ENCODE data around the gene CCZ1B.
"Not testable (repeated sequence)": the region's sequence is repeated elsewhere in the genome, so short reads cannot be mapped to it uniquely, and the experiment has no call there.

CCZ1B gene

DNA sequence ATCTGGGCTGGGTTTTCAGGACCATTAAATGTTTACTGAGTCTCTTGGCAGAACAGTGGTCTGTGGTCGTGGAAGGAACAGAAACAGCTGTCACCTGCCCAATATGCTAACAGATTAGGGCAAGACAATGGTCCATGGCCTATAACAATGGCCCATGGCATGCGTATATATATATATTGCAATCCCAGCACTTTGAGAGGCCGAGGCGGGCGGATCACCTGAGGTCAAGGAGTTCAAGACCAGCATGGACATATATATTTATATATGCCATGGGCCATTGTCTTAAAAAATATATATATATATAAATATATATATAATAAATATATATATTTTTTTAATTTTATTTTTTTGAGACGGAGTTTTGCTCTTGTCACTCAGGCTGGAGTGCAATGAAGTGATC lies 44.5 kb downstream of the CCZ1B start:
- H3K27ac ChIP-seq; H3K27me3 ChIP-seq; H3K9me3 ChIP-seq; H3K4me3 ChIP-seq (ENCODE audit: low read depth in 1 of 2, low read length in 1 of 2); H3K36me3 ChIP-seq; H3K4me1 ChIP-seq (ENCODE audit: control insufficient read depth in 1 of 2, insufficient read depth in 1 of 2, low read depth in 1 of 2, low read length in 1 of 2): not testable (repeated sequence)

DNA sequence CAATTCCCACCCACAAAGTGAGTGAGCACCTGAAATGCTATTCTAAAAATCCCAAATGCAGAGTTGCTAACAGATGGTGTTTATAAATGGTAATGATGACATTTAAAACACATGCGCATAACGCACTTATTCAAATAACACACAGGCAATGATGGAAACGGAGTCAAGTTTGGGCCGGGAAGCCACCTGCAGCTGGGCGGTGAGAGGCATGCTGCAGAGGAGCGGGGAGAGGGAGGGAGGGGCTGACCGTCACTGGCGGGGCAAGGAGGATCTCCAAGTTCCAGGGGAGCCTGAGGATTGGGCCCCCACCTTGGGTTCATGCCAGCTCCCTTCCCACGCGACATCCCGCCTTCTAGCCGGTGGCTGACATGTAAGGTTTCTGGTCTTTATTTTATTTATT lies 64.9 kb downstream of the CCZ1B start:
- H3K9me3 ChIP-seq; H3K27ac ChIP-seq; H3K4me1 ChIP-seq (ENCODE audit: control insufficient read depth in 1 of 2, insufficient read depth in 1 of 2, low read depth in 1 of 2, low read length in 1 of 2); H3K4me3 ChIP-seq (ENCODE audit: low read depth in 1 of 2, low read length in 1 of 2); H3K27me3 ChIP-seq; H3K36me3 ChIP-seq: not testable (repeated sequence)

- not testable (repeated sequence) for H3K36me3 ChIP-seq; H3K9me3 ChIP-seq; H3K4me3 ChIP-seq (ENCODE audit: low read depth in 1 of 2, low read length in 1 of 2); H3K4me1 ChIP-seq (ENCODE audit: control insufficient read depth in 1 of 2, insufficient read depth in 1 of 2, low read depth in 1 of 2, low read length in 1 of 2); H3K27me3 ChIP-seq; H3K27ac ChIP-seq
These were observed 72.1 kb downstream of the CCZ1B start, which contains the start of gene RSPH10B2 for GRCh38 chr7:6753964-6754363. Gene RSPH10B2, plus strand, starts transcription at chr7:6754103. Its CDS starts 3,575 bp downstream, at chr7:6757678.

DNA sequence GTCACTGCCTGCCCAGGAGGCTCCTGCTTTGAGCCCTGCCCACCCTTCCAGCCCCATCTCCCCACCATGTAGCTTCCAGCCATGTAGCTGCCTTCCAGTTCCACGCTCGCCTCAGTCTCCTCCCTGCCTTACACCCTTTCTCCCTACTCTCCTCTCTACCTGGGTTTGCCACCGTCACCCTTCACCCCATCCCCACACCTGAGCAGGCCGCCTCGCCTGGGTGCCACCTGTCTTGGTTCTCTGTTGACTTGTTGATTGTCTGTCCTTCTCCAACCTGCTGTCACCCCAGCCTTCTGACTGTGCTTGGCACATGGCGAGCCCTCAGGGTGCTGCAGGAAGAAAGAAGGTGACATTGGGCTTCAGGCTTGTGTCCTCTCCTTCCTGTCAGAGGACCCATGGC lies 75.9 kb downstream of the CCZ1B start:
- peaks cover 28% of the 10 kb centered on the region for H3K36me3 ChIP-seq
- not testable (repeated sequence) for H3K9me3 ChIP-seq; H3K27ac ChIP-seq; H3K4me3 ChIP-seq (ENCODE audit: low read depth in 1 of 2, low read length in 1 of 2); H3K4me1 ChIP-seq (ENCODE audit: control insufficient read depth in 1 of 2, insufficient read depth in 1 of 2, low read depth in 1 of 2, low read length in 1 of 2); H3K27me3 ChIP-seq

- H3K4me3 ChIP-seq (ENCODE audit: low read depth in 1 of 2, low read length in 1 of 2); H3K9me3 ChIP-seq; H3K27me3 ChIP-seq; H3K27ac ChIP-seq; H3K4me1 ChIP-seq (ENCODE audit: control insufficient read depth in 1 of 2, insufficient read depth in 1 of 2, low read depth in 1 of 2, low read length in 1 of 2): not testable (repeated sequence)
- H3K36me3 ChIP-seq = peaks cover 31% of the 10 kb centered on the region
These were observed 76.7 kb downstream of the CCZ1B start for GRCh38 chr7:6749335-6749734.

Measured in neutrophil (primary cell).